Kidney tubule cell (primary cell): ENCODE results near the gene PAX2.

Source experiments
- DNase-seq: peaks from one replicate; pipeline ENCODE4 v3.0.0-alpha.2; 2018; ENCODE audit warnings: low spot score

Gene PAX2

DNA sequence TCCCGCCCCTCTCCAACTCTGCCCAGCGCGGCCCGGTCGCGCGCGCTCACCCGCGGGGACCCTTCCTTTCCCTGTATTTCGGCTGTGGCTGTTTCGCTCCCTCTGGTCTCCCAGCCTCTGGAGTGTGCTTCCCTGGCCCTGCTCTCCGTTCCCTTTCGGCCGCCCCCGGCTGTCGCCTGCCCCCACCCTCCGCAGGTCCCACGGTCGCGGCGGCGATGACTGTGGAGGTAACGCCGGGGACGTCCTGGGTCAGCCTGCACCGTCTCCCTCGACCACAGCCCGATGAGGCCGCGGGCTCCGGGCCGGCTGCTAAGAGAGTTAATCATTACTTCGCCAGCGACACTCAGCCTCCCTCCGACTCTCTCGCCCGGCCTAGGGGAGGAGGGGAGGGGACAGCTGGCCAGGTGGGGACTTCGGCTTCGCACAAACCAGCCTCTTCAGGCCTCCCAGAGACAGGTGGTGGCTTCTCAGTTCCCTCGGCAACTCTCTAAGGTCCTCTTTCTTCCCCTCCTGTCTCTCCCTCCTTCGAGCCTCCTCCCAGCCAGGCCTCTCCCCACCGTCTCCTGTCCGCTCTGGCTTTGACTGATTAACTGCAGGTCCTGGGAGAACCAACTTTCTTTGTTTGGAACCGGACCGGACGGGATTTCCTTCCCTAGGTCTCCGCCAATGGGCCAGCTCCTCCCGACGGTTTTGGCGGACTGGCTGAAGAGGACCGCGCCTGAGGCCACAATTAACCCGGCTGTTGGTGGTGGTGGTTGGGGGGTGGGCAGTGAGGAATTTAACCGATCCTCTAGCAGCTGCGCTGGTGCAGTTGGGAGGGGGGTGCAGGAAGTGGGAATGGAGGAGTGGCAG lies 5.6 kb upstream of the PAX2 start:
- peak; percentile 93 for DNase-seq

DNA sequence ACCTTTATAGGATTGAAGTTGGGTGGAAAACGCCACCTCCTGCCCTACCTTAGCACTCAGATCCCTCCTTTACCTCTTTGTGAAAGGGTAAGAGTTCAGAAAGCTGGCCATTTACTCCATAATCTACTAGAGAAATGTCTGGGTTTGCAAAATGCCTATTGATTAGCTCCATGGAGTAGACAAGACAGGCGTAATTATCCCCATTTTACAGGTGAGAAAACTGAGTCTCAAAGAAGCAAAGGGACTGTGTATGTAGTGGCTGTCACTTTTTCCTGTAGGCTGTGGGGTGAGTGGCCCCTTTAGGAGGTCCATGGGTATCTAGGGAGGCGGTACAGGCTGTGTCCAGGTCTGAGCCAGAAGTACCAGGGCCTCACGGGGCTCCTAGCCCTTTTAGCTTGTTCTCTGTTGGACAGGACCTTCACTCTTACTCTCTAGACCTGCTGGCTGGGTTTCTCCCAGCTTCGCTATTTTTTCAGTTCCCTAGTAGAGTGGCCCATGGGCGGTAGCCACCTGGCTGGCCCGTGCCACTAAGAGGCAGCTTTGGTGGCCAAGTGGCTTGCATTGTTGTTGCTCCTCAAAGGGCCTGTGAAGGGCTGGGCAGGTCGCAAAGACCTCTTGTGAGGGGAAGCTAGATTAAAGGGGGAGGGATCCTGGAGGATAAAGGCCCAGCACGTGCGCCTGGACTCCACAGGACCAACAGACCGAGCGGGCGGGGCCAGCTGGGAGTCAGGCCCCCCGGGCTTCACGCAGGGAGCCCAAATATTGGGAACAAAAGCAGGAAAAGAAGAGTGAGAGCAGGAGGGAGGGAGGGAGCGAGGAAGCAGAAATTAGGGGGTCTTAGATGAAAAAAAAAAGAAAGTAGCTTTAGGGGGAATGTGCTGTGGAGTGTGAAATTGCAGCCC lies 4.7 kb upstream of the PAX2 start:
- DNase-seq, result peak; percentile 41

DNA sequence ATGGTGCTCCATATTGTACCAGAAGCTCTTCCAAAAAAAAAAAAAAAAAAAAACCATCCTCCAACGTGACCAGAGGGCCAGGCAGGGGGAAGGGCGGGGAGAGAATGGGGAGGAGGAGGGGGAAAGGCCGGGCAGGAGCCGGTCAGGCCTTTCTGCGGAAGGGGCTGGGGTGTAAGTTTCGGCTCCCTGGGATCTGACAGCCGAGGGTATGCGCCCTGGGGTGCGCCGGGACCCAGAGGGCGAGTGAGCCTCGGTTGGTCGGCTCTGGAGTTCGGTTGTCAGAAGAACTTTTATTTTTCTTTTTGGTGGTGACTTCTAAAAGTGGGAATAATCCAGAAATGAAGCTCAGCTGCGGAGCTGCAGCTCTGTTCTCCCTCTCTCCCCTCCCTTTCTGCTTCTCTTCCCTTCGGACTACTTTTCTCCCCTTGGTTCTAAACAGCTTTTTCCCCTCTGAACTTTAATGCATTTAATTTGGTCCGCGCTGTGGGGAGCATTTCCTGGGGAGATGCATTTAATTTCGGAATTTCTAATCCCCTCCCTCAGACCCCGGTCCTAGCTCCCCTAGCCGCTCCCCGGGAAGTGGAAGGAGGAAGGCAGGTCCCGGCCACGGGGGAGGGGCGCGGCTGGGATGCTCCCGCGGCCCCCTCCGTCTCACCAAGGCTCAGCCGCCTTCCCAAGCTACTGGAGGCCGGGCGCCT lies 3.9 kb upstream of the PAX2 start:
- DNase-seq, result peak; percentile 46

DNA sequence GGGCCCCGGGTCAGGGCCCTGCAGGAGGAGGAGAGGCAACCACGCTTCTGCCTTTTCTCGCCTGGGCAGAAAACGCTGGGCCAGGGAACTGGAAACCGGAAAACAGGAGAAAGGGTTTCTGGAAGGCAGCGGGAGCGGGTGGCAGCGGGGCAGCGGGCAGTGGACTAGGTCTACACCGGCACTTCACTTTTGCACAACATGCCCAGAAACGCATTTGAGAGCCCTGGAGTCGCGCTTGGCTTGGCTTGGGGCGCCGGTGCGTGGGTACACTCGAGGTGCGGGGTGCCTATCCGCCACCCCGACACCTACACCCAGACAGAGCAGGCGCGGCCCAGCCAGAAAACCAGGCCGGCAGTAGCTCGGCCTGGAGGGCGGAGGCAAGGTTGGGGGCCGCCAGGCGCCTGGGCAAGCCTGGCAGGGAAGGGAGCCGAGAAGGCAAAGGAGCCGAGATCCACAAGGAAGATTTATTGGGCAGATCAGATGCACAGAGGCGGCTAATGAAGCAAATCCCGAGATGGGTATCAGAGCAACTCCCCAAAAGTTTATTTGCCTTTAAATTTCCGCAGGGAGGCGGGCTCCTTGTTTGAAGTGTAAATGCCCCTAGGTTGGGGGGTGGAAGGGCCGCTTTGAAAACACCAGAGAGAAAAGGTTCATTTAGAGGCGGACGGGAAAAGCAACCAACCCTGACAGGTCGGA lies 3.2 kb upstream of the PAX2 start:
- peak; percentile 46 for DNase-seq

DNA sequence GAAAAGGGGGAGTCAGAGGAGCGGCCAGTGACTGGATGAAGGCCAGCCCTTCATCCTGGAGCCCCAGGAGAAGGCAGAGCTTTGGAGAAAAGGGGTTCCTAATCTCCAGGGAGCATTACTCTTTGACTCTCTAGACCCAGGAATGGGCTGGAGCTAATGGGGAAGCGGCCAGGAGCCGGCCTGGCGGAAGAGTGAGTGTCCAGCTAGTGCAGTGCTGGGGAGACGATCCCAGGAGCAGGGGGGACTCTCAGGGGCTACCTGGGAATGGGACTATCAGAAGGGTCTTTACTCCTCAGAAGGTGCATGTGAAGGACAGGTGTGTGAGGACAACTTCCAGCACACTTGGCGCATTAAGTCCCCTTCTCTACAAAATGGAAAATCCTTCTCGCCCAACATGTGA lies 2.4 kb upstream of the PAX2 start:
- DNase-seq, result no peak

DNA sequence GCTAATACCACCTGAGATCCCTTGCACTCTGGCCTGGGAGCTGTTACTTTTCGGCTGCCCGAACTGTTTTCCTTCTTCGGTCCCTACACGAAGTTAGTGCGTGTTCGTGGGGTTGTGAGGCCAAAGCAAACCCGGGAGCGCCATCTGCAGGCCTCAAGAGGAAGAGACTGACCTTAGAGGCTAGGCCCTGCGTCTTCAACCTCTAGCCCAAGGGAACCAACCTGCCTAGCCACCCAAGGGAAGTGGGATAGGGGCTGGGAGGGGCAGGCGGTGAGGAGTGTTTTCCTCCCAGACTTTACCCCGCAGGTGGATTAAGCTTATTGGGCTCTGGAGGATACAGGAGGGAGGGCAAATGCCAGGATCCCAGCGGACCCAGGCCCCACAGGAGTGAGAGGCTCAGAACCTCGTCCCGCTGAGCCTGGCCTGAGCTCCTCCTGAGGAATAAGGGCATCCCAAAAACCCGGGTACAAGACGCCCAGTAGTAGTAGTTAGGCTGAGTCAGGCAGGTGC lies 1.7 kb upstream of the PAX2 start:
- peak; percentile 93 for DNase-seq

DNA sequence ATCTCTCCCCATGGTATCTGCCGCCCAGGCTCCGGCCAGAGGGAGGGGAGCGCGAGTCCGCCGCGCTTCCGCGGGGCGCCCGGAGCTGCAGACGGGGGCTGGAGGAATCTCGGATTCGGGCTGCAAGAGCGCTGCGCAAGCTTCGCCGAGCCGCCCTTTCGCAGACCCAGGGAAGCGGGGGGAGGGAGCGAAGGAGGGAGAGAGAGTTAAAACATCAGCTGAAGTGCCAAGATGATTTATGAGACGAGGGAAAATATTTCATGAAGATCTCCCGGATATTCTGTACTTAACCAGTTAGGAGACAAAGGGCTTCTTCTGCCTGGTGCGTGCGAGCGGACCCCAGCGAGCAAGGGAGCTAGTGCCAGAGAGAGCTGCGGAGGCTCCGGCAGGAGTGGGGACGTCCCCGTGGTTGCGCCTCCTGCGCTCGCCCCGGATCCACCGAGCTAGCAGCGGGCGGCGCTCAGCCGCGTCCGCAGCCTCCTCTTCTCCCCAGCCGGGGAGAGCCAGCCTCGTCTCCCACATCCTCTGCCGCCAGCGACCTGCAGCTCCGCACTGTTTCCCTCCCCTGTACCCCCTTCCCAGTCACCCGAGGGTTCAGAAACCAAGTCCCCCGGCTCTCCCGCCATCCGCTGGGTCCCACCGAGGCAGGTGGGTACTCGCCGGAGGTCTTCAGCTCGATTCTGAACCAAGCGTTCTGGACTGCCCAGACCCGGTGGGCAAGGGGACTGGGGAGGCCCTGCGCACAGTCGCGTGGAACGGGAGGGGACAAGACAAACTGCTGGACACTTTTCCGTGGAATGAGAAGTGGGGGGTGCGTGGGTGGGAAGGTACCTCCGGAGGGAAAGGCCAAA lies 1.0 kb upstream of the PAX2 start:
- peak; percentile 68 for DNase-seq

DNA sequence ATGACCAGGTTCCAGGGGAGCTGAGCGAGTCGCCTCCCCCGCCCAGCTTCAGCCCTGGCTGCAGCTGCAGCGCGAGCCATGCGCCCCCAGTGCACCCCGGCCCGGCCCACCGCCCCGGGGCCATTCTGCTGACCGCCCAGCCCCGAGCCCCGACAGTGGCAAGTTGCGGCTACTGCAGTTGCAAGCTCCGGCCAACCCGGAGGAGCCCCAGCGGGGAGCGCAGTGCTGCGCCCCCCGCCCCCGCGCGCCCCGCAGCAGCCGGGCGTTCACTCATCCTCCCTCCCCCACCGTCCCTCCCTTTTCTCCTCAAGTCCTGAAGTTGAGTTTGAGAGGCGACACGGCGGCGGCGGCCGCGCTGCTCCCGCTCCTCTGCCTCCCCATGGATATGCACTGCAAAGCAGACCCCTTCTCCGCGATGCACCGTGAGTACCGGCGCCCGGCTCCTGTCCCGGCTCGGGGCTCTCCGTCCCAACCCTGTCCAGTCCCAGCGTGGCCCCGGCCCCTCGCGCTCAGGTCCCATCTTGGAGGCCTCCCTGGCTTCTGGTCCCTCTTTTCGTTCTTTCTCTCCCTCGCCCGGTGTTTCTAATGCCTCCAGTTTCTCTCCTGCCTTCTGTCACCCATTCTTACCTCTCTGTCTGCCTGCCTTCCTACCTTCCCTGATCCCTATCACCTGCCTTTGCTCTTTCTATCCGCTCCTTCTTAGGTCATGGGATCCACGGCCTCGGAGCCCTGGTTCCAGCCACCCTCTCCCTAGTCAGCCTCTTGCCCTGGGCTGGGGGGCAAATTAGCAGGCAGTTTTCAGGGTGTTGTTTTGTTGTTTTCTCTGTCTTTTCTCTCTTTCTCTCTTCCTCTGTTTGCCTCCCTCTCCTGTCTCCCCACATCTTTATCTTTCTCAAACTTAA lies 751 bp downstream of the PAX2 start:
- DNase-seq, result peak; percentile 30

DNA sequence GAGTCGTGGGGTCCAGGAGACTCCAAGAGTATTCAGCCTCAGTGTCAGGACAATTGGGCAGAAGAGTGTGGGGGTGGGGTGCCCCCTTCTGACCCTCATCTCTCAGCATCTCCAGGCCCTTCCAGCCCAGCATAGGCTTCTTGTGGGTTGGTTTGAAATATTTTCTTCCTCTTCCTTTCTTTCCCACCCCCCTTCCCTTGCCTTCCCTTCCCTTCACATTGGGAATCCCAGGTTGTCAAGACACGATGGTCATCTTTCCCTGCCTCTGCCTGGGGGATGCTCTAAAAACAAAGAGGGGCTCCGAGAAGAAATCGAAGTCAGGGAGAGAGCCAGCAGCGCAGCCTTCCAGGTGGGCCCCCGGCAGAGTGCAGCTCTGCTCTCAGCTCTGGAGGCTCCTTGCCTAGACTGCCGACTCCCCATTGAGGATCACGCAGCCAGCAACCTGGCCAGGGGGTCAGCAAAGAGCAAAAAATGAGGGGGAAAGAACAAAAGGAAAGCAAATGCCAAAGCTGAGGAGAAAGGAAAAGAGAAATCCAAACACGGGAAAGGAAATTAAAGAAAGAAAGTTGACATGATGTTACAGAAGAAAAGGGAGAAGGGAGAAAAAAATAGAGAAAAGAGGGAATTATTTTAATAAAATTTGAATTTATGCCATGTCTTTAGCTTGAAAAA lies 1.5 kb downstream of the PAX2 start:
- no peak for DNase-seq

DNA sequence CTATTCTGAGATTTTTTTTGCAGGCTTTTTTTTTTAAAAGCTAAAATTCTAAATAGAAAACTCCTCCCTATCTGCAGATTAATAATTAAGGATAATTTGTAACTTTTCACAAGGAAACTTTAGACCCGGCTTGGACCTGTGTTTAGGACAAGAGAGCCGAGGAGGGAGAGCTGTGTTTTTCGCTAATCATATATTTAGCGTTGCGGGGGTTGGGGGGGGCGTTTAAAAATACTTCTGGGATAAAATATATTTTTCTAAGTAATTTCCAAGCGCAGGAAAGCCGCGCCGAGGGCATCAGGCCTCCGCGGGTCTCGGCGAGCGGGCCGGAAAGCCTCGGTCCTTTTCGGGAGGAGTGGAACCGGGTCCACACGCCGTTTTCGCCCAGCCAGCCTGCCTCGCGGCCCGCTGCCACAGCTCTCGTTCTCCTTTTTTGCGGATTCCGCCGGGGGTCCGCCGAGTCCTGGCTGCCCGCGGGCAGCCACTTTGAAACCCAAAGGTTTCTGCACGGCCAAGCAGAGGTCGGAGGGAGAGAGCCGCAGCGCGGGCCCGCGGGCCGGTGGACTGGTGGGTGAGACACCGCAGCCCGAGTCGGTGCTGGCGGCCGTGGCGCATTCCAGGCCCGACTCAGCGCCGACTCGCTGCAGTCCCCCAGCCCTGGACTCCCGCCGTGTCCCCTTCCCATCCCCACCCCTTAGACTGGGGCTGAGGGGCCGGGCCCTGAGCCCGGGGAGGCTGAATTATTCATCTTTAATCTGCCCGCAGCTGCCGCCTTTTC lies 2.3 kb downstream of the PAX2 start:
- DNase-seq, result peak; percentile 37

DNA sequence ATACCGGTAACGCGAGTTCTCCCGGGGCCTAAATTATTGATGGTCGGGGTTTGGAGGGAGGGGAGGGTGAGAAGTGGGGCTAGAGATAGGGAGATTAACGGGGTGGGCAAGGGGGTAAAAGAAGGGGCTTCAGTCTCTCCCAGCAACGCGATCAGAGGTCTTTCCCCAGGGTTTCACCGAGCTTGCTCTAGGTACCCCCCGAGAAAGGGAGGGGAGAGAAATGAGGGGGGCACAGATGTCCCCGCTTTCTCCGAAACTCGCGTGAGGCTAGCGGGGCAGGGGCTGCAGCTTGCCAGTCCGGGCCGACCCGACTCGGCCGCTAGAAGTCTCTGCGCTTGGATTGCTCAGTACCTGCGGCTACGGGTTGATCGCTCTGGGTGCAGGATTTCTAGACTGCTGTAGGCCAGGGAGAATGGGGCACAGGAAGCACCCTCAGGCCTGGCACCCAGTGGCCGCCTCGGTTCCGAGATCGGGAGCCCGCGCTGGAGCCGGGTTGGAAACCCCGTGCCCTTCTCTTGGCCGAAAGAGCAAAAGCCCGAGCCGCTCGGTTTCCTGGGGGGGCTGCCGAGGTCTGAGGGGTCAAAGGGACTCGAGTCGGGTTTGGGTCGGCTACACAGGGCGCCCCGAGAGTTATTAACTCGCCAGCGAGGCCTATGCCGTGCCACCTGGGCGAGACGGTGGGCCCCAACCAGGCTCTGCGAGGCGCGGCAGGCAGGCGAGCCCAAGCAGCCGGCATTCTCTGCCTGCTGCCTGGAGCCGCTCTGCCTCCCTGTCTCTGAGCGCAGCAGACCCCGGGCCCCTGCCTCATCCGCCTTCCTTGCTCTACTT lies 3.1 kb downstream of the PAX2 start:
- DNase-seq, result peak; percentile 42

DNA sequence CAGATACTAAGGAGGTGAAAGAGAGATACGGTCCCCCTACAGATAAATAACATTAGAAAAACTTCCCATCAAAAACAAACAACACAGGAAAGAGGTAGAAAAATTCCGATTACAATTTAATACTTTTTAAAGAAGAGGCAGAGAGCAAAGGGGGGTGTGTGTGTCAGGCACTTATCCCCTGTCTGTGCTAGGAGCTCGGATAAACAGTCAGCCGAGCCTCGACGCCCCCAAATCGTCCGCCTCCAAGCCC lies 3.6 kb downstream of the PAX2 start:
- no peak for DNase-seq

DNA sequence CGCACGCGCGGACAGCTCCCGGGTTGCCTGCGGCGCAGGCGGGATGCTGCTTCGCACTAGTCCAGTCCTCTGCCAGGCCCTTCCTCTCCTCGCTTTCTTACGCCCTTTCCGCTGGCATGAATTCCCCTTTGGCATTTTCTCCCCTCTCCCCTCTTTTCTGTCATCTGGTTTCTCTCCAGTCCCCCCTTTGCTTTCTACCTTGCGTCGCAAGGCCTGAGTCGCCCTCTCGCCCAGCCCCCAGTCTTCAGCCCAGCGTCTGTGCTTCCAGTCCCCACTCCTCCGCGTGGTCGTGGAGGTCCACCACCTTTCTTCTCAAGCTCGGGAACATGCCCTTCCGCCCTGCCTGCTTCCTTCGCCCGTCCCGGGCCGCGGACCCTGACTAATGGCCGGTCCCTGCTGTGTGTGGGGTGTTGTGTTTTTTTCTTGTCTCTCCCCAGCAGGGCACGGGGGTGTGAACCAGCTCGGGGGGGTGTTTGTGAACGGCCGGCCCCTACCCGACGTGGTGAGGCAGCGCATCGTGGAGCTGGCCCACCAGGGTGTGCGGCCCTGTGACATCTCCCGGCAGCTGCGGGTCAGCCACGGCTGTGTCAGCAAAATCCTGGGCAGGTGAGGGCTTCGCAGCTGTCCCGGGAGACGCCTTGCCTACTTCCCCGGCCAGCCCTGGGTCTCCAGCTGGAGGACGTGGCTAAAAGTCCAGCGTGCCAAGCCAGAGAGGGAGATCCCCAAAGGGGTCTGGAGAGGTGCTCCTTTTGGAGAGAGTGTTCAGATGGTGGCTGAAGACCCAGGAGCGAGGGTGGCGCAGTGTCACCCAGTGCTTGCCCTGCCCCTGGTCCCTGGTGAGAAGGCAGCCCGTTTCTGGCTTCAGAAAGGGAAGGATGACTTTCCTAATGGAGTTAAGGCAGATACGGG lies 4.2 kb downstream of the PAX2 start:
- DNase-seq, result peak; percentile 40

DNA sequence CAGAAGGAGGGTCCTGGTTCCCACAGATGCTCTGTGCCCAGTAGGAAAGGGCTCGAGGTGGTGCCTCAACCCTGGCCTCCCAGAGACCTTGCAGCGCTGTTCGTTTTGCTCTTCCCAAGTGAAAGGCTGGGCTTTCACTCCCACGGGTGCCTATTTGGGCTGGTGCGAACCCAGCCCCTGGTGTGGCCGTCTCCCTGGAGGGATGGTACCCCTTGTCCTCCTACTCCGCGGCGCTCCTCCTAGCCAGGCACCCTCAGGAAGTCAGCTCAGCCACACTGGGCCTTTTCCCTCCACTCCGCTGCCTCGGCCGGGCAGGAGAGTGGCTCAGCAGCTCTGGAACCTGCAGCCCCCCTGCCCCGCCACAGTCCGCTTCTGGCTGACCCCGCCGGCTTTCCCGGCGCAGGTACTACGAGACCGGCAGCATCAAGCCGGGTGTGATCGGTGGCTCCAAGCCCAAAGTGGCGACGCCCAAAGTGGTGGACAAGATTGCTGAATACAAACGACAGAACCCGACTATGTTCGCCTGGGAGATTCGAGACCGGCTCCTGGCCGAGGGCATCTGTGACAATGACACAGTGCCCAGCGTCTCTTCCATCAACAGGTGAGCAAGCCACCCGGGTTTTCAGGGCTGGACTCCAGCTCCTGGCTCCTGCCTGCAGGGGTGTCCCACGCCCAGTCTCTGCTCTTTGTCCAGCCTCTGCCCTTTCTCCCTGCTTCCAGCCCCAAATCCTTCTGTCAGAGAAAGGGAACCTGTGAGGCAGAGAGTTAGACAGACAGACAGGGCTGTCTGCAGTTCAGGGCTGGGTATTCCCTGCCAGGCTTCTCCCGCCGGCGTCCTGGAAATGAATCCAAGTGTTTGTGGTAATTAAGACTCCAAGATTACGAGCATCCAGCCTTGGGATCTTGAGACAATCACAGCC lies 5.2 kb downstream of the PAX2 start:
- no peak for DNase-seq

DNA sequence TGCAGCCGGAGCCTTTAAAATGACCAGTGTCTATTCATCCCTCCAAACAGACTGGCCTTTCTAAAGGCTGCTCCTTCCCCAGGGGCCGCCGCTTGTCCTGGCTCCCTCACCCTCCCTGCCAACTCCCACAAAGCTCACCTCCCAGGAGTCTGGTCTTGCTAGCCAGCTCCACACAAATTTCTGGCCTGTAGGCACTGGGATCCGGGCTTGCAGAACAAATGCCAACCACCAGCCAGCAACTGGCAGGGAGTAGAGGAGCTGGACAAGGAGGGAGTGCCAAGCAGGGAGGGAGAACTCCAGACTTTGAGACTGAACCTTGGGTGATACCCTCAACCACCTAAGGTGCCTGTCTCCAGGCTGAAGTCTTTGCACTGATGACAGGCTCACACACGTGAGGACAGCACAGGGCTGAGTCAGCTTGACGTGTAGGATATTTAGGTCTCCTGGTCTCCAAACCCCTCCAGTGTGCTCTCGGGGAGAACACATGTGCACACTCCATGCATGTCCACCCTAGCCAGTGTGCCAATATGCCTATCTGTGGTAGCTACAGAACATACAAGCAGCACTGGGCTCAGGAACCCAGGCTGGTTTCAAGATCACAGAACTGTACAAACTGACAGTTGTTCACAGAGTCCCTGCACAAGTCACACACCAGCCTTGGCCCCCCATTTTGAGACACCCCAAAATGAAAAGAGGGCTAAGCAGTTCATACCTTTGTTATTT lies 6.0 kb downstream of the PAX2 start:
- peak; percentile 29 for DNase-seq
